ENCODE data around the gene JAM3.

JAM3 gene

GRCh38 chr11:134149371-134149770, 80.5 kb downstream of the JAM3 start:
- no peak overlapping the region for H3K4me3 ChIP-seq (ENCODE audit: low read length)
- no peak for DNase-seq (ENCODE audit: low read depth)
- no peak for TF ChIP-seq CTCF (conservative IDR thresholded peaks at IDR 0.05; ENCODE audit: low read depth, low read length)

GRCh38 chr11:134150195-134150903, 81.5 kb downstream of the JAM3 start:
- no peak for TF ChIP-seq CTCF (conservative IDR thresholded peaks at IDR 0.05; ENCODE audit: low read depth, low read length)
- no peak for DNase-seq (ENCODE audit: low read depth)
- no peak overlapping the region for H3K4me3 ChIP-seq (ENCODE audit: low read length)

- no peak for TF ChIP-seq CTCF (conservative IDR thresholded peaks at IDR 0.05; ENCODE audit: low read depth, low read length)
- H3K4me3 ChIP-seq (ENCODE audit: low read length): no peak overlapping the region
- DNase-seq (ENCODE audit: low read depth): no peak
Measured at GRCh38 chr11:134151083-134151747, 82.3 kb downstream of the JAM3 start.

GRCh38 chr11:134152696-134153095, 83.8 kb downstream of the JAM3 start:
- no peak for DNase-seq (ENCODE audit: low read depth)
- TF ChIP-seq CTCF (conservative IDR thresholded peaks at IDR 0.05; ENCODE audit: low read depth, low read length): no peak
- H3K4me3 ChIP-seq (ENCODE audit: low read length): no peak overlapping the region

- TF ChIP-seq CTCF (conservative IDR thresholded peaks at IDR 0.05; ENCODE audit: low read depth, low read length): no peak
- no peak for DNase-seq (ENCODE audit: low read depth)
- no peak overlapping the region for H3K4me3 ChIP-seq (ENCODE audit: low read length)
Measured at GRCh38 chr11:134153147-134153905, 84.5 kb downstream of the JAM3 start.

- no peak for DNase-seq (ENCODE audit: low read depth)
- H3K4me3 ChIP-seq (ENCODE audit: low read length): no peak overlapping the region
- TF ChIP-seq CTCF (conservative IDR thresholded peaks at IDR 0.05; ENCODE audit: low read depth, low read length): no peak
Measured at GRCh38 chr11:134154441-134154840, 85.6 kb downstream of the JAM3 start.

All from retinal pigment epithelial cell (primary cell).